ENCODE measurements around the gene CLMN. TPM values are rescaled to one million over a fixed set of nuclear protein-coding genes. Genes with fewer than 3 reads are reported as not detected.

Gene CLMN
- total RNA-seq, 4 donors from 2014 or later, result 3.3 to 14.1 (median 5.1) TPM

DNA sequence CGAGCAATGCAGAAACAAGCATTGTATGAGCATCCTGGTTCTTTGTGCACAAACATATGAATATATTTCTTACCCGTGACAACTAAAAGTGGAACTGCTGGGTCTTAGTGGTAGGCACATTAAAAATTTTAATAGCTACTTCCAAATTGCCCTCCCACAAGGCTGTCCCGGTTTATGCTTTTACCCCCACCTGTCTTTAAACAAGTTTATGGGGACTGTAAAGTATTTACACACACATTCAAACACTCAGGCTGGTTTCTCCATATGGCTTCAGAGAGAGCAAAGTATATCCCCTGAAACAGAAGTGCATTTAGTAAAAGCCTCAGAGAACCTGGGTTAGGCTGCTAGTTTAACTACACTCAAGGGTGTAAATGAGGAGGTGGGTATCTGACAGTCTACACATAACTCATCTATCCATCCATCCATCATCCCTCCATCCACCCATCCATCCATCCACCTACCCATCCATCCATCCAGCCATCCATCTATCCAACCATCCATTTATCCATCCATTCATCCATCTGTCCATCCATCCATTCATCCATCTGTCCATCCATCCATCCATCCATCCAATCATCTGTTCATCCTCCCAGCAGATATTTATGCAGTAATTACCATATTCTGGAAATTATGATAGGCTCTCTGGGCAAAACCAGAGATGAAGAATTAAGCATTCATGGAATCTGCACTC, 86.7 kb downstream of the CLMN start:
- no peaks in the 10 kb centered on the region for H3K27me3 ChIP-seq
- H3K9me3 ChIP-seq, result no peaks in the 10 kb centered on the region
- DNase-seq, result no peak
- H3K4me3 ChIP-seq, result no peak overlapping the region
- no peaks in the 10 kb centered on the region for H3K36me3 ChIP-seq
- TF ChIP-seq POLR2A (IDR thresholded peaks at IDR 0.05) (no peak), CTCF (IDR thresholded peaks at IDR 0.05) (no peak)
- intact Hi-C loops (cut with DNase I), result no loop called here
- peaks cover 0 to 69% (median 12%) of the 10 kb centered on the region in 3 donors for H3K4me1 ChIP-seq
- WGBS, 2 donors, result 86 to 89% methylated on average over 3 of the region's 3 CpGs
- peak overlapping the region in 2 of 4 donors; percentile 9 to 17 for H3K27ac ChIP-seq

DNA sequence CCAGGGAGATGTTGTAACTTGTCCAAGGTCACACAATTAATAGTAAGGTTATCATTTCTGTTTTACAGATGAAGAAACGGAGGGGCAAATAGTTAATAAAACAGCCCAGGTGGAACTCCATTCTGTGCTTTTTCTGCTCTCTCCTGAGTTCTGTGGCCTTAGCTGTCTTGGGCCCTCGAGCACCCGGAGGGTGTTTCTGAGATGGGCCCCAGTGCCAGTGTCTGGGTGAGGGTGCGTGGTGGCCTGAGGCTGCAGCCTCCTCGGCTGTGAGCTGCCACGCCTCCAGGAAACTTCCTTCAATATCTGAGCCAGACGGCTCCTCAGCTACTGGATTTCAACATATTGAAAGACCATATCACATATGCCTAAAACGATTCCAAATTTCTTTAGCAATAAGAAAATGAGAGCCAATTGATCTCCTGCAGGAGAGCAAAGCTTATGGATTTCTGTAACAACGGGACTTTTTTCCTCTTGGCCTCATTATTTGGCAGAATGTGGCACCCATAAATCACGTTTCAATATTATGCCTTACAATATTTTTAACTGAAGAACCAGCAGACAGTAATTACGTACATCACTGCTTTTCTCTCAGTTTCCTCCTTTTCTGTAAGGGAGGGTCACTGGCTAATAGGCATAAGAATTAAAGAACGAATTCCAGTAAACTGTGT, 87.6 kb downstream of the CLMN start:
- 29 to 36% methylated on average over 11 to 12 of the region's 12 CpGs for WGBS, 2 donors
- DNase-seq, result no peak
- Histone ChIP-seq H3K9me3 (no peaks in the 10 kb centered on the region), H3K27me3 (no peaks in the 10 kb centered on the region), H3K36me3 (no peaks in the 10 kb centered on the region), H3K27ac (no peak overlapping the region), H3K4me3 (no peak overlapping the region), H3K4me1 (peaks cover 0 to 60% (median 8%) of the 10 kb centered on the region in 3 donors)
- intact Hi-C loops (cut with DNase I), result no loop called here
- no peak for TF ChIP-seq CTCF (IDR thresholded peaks at IDR 0.05)
- no peak for TF ChIP-seq POLR2A (IDR thresholded peaks at IDR 0.05)

GRCh38 chr14:95229749-95230148, 90.0 kb downstream of the CLMN start:
- Histone ChIP-seq H3K4me1 (peaks cover 0 to 38% (median 8%) of the 10 kb centered on the region in 3 donors), H3K27ac (no peak overlapping the region), H3K4me3 (no peak overlapping the region), H3K9me3 (no peaks in the 10 kb centered on the region), H3K36me3 (no peaks in the 10 kb centered on the region), H3K27me3 (no peaks in the 10 kb centered on the region)
- WGBS, 2 donors, result 70 to 97% methylated on average over 4 to 6 of the region's 6 CpGs
- no peak for DNase-seq
- intact Hi-C loops (cut with DNase I), result no loop called here
- TF ChIP-seq CTCF (IDR thresholded peaks at IDR 0.05), result no peak
- TF ChIP-seq POLR2A (IDR thresholded peaks at IDR 0.05), result no peak

DNA sequence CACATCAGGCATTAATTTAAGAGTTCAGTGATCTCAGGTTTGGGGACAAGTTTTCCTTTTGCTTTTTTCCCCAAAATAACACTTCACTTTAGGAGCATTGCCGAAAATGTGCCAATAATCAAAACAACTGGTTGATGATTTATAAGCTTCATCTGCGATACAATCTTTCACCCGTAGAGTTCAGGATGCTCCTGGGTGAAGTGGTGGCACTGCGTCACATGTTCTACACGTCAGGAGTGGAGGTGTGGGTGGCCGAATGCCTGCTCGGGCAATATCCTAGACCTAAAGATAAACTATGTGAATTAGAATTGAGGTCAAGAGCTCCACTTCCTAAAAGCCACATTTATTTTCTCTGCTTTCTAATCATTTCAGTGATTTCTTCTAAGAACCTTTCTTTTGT, 91.5 kb downstream of the CLMN start:
- Histone ChIP-seq H3K9me3 (no peaks in the 10 kb centered on the region), H3K4me3 (no peak overlapping the region), H3K27me3 (no peaks in the 10 kb centered on the region), H3K36me3 (no peaks in the 10 kb centered on the region), H3K27ac (no peak overlapping the region), H3K4me1 (peaks cover 0 to 25% (median 8%) of the 10 kb centered on the region in 3 donors)
- intact Hi-C loops (cut with DNase I), result no loop called here
- no peak for TF ChIP-seq CTCF (IDR thresholded peaks at IDR 0.05)
- TF ChIP-seq POLR2A (IDR thresholded peaks at IDR 0.05), result no peak
- WGBS, 2 donors, result 84 to 85% methylated on average over 7 of the region's 7 CpGs
- DNase-seq, result no peak

- no peak for DNase-seq
- intact Hi-C loops (cut with DNase I), result no loop called here
- 71 to 87% methylated on average over 11 to 19 of the region's 19 CpGs for WGBS, 2 donors
- no peak for TF ChIP-seq CTCF (IDR thresholded peaks at IDR 0.05)
- TF ChIP-seq POLR2A (IDR thresholded peaks at IDR 0.05), result no peak
- no peaks in the 10 kb centered on the region for H3K27me3 ChIP-seq
- no peak overlapping the region for H3K27ac ChIP-seq
- H3K4me3 ChIP-seq, result no peak overlapping the region
- no peaks in the 10 kb centered on the region for H3K36me3 ChIP-seq
- no peaks in the 10 kb centered on the region for H3K9me3 ChIP-seq
- peaks cover 0 to 18% (median 4%) of the 10 kb centered on the region in 3 donors for H3K4me1 ChIP-seq
These were observed 92.3 kb downstream of the CLMN start for GRCh38 chr14:95227279-95227860.
